LNCAP (cell line): ENCODE data around the gene INSYN2B.

ENCODE experiments used
- TF ChIP-seq, protein P1 (sequence below): fragments of 450-650 bp; IDR thresholded peaks from 2 replicates; pipeline ENCODE4 v1.5.1; 2017; ENCODE audit warnings: mild to moderate bottlenecking

INSYN2B gene

GRCh38 chr5:169991115-169991869 lies 11.0 kb upstream of the INSYN2B start:
- TF ChIP-seq, protein P1, sequence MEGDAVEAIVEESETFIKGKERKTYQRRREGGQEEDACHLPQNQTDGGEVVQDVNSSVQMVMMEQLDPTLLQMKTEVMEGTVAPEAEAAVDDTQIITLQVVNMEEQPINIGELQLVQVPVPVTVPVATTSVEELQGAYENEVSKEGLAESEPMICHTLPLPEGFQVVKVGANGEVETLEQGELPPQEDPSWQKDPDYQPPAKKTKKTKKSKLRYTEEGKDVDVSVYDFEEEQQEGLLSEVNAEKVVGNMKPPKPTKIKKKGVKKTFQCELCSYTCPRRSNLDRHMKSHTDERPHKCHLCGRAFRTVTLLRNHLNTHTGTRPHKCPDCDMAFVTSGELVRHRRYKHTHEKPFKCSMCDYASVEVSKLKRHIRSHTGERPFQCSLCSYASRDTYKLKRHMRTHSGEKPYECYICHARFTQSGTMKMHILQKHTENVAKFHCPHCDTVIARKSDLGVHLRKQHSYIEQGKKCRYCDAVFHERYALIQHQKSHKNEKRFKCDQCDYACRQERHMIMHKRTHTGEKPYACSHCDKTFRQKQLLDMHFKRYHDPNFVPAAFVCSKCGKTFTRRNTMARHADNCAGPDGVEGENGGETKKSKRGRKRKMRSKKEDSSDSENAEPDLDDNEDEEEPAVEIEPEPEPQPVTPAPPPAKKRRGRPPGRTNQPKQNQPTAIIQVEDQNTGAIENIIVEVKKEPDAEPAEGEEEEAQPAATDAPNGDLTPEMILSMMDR = no peak

- TF ChIP-seq, protein P1 = no peak
These were observed 9.1 kb upstream of the INSYN2B start for GRCh38 chr5:169989365-169989764.

GRCh38 chr5:169988947-169989346 lies 8.7 kb upstream of the INSYN2B start:
- TF ChIP-seq, protein P1 = no peak

DNA sequence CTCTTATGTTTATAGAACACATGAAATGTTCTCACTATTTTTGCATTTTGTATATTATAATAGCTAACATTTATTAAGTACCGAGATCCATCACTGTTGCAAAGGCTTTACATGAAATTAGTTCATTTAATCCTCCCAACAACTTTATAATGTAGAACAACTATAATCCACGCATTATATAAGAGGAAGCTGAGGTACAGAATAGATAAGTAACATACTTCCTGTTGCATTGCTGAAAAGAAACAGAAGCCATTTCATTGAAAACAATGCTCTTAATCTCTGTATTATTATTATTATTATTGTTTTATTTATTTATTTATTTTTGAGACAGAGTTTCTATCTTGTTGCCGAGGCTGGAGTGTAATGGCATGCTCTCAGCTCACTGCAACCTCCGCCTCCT lies 7.9 kb upstream of the INSYN2B start:
- TF ChIP-seq, protein P1 = no peak

GRCh38 chr5:169979871-169980270 lies 424 bp downstream of the INSYN2B start:
- TF ChIP-seq, protein P1 = no peak

DNA sequence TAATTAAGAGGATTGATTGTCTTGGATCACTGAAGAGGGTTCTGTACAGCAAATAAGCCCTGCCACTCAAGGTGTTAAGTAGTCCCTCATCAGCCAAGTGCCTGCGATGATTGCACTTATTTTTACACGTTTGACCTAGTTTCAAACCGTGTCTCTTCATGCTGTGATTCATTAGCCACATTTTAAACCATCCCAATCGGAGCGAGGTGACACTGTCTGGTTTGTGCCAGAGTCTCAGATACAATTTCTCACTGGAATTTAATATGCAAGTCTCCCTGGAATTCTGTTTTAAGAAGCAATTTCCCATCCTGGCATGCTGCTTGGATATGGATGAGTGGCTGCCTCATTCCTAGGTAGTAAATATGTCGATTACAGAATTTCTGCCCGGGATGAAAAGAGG lies 1.6 kb downstream of the INSYN2B start:
- TF ChIP-seq, protein P1 = no peak

DNA sequence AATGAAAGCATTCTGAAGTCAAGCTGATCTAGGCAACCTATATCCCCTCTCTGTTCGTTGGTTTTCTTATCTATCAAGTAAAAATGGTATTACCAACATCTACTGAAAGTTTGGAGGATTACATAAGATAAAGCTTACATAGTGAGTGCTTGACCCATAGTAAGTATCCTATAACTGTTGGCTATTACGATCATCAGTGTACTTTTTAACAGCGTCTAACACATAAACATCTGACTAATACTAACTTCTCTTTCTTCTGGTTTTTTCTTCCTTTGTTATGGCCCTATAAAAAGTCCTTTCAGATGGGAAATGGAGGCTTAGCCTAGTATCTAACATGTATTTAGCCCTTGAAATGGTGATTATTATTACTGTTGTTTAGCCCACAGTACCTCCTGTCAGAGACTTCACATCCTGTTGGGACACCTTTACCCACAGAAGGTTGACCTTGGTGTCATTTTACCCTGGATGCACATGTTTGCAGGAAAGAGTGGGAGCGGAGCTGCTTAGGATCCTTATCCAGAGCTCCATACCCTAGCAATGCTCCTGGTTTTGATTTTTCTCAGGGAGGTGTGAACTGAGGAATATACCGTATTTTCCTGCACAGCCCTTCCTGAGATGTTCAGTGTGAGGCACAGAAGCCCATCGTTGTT lies 6.0 kb downstream of the INSYN2B start:
- TF ChIP-seq, protein P1 = no peak
